NCI-H748 treated with DMSO at 0.1 percent for 48 hours (cell line): Measurements from ENCODE around the gene CHCHD3.

Experiments
- DNase-seq: peaks from one replicate; lab custom pipeline; 2025; lab: John Stamatoyannopoulos, UW

The CHCHD3 gene

GRCh38 chr7:133081599-133082389, at the start of gene CHCHD3:
CHCHD3 (minus strand) TSS chr7:133082090; CDS start chr7:133081937, 153 bp downstream.
- peak; percentile 95 for DNase-seq

DNA sequence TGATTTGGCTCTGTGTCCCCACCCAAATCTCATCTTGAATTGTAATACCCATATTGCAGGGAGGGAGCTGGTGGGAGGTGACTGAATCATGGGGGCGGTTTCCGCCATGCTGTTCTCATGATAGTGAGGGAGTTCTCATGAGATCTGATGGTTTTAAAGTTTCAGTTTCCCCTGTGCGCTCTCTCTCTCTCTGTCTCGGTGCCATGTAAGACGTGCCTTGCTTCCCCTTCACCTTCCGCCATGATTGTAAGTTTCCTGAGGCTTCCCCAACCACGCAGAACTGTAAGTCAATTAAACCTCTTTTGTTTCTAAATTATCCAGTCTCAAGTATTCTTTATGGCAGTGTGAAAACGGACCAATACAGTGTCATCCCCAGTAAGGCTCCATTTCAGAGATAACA, 48.3 kb upstream of the CHCHD3 start:
- DNase-seq = no peak

GRCh38 chr7:133126422-133126821, 44.5 kb upstream of the CHCHD3 start:
- DNase-seq = no peak

DNA sequence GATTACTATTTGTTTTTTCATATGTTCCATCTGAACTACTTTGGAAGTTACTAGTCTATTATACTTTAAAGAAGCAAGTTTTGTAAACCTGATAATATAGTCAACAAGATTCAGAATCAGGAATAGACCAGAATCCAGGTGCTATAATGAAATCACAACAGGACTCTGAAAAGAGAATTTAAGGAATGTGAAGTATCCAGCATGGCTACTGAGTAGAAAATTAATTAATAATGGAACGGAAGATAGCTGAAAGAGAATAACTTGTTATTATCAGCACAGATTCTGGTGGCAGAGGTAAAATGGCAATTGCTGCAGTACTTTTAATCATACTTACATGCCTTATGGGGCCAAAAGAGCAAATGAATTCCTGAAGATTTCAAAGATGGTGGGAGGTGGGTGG, 43.1 kb upstream of the CHCHD3 start:
- no peak for DNase-seq

- DNase-seq = no peak
Measured at GRCh38 chr7:133121175-133121844, 39.4 kb upstream of the CHCHD3 start.

DNA sequence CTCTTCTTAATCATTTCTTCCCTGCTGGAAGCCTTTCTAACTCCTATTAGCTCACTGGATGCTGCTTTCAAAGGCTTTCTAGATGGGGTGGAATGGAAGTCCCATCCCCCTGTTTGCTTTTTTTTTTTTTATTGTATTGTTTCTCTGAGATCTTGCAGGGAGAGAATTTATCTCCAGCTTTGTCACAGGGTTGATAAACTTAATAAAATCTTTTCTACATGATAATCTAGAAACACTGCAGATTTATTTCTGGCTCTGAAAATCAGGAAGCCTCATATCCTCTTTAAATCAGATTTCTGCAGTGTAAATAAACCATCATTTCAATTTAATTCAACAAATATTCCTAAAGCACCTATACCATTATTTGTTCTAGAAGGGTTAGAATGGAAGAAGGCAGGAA, 37.2 kb upstream of the CHCHD3 start:
- DNase-seq = no peak

DNA sequence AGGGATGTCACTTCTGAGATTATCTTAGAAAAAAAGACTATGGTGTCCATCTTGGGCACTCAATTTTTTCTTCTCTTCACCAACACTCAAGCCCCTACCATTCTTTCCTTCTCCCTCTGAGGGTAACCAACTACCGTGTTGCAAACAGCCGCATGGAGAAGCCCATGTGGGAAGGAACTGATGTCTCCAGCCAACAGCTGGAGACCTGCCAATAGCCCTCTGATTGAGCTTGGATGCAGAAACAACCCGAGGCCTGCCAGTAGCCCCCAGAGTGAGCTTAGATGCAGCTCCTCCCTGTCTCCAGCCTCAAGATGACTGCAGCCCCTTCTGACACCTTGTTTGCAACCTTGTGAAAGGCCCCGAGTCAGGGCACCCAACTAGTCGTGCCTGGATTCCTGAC, 36.4 kb upstream of the CHCHD3 start:
- DNase-seq = no peak

GRCh38 chr7:133117452-133117851, 35.6 kb upstream of the CHCHD3 start:
- no peak for DNase-seq

- DNase-seq = no peak
Measured at GRCh38 chr7:133115596-133115995, 33.7 kb upstream of the CHCHD3 start.

DNA sequence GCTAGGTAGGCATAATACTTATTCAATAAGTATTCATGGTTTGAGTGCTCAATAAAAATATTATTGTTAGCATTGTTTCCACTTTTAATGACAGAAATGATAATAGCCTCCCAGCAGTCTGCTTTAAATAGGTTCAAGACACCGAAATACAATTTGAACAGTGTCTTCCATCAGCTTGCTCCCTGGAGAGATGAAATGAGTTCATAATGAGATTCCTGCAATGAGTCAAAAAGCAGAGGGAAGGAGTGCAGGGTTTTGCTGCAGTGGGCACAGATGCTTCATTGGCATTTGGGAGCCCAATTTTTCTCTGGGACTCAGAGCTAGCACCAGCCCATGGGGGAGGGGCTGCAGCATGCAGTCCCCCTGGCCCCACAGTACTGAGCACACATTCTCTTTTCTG, 32.6 kb upstream of the CHCHD3 start:
- DNase-seq = no peak

GRCh38 chr7:133112976-133113375, 31.1 kb upstream of the CHCHD3 start:
- DNase-seq = no peak

DNA sequence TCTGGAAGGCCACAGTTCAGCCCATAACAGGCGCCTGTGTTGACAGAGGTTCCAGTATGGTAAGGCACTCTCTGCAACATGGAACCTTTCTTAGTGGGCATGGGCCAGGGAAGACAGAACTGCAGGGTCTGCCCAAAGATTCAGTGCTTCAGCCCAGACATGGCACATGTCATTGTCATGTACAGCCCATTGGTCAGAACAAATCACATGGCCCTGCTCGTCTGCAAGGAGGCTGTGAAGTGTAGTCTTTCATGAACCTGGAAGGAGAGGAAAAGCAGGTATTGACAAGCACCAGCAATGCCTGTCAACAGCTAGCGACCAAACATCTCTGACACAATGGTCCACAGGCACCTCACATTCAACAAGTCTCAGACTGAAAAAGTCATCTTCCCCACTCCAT, 30.4 kb upstream of the CHCHD3 start:
- no peak for DNase-seq

- DNase-seq = no peak
Measured at GRCh38 chr7:133110312-133110711, 28.4 kb upstream of the CHCHD3 start.

- no peak for DNase-seq
Measured at GRCh38 chr7:133109816-133110215, 27.9 kb upstream of the CHCHD3 start.

- no peak for DNase-seq
Measured at GRCh38 chr7:133108023-133108422, 26.1 kb upstream of the CHCHD3 start.

- no peak for DNase-seq
Measured at GRCh38 chr7:133102276-133103060, 20.6 kb upstream of the CHCHD3 start.

GRCh38 chr7:133099633-133100286, 17.9 kb upstream of the CHCHD3 start:
- DNase-seq = no peak

GRCh38 chr7:133095119-133095671, 13.3 kb upstream of the CHCHD3 start:
- DNase-seq = no peak

DNA sequence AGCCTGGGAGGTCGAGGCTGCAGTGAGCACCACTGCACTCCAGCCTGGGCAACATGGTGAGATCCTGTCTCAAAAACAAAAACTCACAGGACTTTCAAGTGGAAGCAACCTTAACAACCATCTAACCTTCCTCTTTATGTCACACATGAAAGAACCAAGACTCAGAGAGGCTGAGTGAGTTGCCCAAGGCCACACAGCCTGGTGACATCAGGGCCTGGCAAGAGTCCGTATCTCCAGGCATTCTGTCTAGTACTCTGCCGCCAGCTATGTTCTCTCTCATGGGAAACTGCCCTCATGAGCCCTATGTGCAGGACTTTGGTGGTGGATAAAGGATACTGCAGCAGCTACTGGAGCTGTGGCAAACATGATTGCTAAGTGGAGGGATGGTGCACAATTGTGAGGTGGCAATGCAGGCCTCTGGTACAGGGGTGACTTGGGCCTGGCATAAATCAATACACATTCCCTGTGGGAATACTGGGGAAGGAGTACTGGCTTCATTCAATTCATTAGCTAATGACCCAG, 10.1 kb upstream of the CHCHD3 start:
- no peak for DNase-seq

GRCh38 chr7:133082390-133082766, 488 bp upstream of the CHCHD3 start:
- no peak for DNase-seq

DNA sequence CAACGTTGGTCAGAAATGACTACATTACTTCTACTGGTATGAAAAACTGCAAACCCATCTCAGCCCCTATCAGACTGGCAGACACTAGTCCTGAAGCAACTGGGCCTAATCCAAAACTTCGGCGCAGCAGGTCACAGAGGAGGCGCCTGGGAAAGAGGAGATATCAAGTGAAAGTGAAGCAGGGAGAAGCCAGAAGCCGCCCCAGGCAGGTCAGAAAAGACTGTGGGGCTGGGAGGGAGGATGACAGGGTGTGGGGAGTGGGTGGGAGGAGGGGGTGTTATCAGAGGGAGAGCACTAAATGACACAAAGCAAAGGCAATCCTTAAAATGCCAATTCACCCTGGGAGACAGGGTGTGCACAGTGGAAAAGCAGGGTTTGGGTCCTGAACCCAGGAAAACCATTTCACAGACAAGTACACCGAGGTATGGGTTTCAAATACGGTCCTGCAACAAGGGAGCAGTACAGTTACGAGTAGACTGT, 731 bp downstream of the CHCHD3 start:
- DNase-seq = no peak

DNA sequence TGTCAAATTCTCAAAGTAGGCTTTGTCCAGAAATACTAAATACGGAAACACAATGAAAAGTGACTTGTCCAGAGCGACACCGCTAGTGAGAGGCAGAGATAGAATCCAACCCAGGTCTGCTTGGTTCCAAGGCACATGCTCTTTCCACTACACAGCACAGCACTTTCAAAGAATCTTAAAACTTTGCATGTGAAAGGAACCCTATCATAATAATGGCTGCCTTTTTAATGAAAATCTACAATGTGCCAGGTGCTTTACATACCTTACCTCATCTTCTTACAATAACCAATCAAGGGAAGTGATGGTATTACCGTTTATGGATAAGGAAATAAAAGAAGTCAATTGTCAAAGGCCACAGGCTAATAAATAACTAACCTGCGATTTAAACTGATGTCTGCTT, 2.6 kb downstream of the CHCHD3 start:
- no peak for DNase-seq
